Osteocyte (in vitro differentiated cells): ENCODE measurements around the gene ITGA11. TPM values are rescaled to one million over a fixed set of nuclear protein-coding genes. Genes with fewer than 3 reads are reported as not detected.

Experiments
- DNase-seq: peaks from one replicate; pipeline ENCODE4 v3.0.0; 2021; ENCODE audit warnings: mixed read lengths; ENCODE audit not compliant: unreplicated experiment; ENCODE audit errors: extremely low spot score
- H3K27ac Mint-ChIP-seq: one replicate; pipeline ENCODE4 v1.8.0; 2021; ENCODE audit warnings: mild to moderate bottlenecking, mixed read lengths; ENCODE audit not compliant: unreplicated experiment
- H3K27me3 Mint-ChIP-seq: one replicate; pipeline ENCODE4 v1.8.0; 2021; ENCODE audit warnings: mixed read lengths; ENCODE audit not compliant: unreplicated experiment
- H3K36me3 Mint-ChIP-seq: one replicate; pipeline ENCODE4 v1.8.0; 2021; ENCODE audit warnings: mixed read lengths; ENCODE audit not compliant: unreplicated experiment
- H3K4me1 Mint-ChIP-seq: one replicate; pipeline ENCODE4 v1.8.0; 2021; ENCODE audit warnings: mixed read lengths; ENCODE audit not compliant: unreplicated experiment
- H3K4me3 Mint-ChIP-seq: one replicate; pipeline ENCODE4 v1.8.0; 2021; ENCODE audit warnings: mild to moderate bottlenecking, moderate library complexity, mixed read lengths; ENCODE audit not compliant: unreplicated experiment
- H3K9me3 Mint-ChIP-seq: one replicate; pipeline ENCODE4 v1.8.0; 2021; ENCODE audit warnings: mixed read lengths; ENCODE audit not compliant: unreplicated experiment
- total RNA-seq: library from RNA; stranded (reverse); gene quantifications from 2 replicates; pipeline ENCODE4 v1.2.1, GENCODE V29; 2021
- TF ChIP-seq, protein P1 (sequence below): fragments of 200-600 bp; sonication (generic); IDR thresholded peaks from 2 replicates; pipeline ENCODE4 v1.5.0; 2021; ENCODE audit warnings: antibody characterized with exemption, mild to moderate bottlenecking, moderate library complexity

Gene ITGA11
- total RNA-seq, 1 donor from 2014 or later = 1,149 TPM

DNA sequence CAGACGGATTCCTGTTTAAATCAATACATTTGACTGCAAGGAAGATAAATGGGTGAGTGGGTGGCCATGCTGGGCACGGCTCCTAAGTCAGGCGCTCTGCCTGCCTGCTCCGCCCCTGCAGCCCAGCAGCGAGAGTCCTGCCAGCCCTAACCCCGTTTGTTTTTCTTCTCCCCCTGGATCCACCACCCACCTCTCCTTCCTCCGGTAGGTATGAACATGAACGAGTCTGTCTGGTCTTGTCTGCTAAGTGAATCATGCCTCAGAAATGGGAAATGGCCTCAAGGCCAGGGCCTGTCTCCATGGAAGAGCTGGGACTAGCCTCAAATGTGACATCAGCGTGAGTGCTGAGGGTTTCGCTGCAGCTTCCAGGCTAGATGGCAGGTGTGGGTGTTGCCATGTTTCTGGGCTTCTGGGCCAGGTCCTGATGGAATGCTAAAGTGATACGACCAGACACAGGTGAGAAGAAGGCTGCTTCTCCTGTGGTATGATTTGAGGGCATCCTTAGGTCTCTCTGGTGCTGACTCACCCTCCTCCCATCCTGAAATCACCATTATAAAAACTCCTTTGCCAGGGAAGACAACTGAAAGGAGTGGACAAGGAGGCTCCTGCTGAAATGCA is 160.0 kb downstream of the ITGA11 start:
- no peak for DNase-seq
- H3K9me3 Mint-ChIP-seq = no peaks in the 10 kb centered on the region
- H3K27ac Mint-ChIP-seq = peak overlapping the region; percentile 95
- H3K36me3 Mint-ChIP-seq = no peaks in the 10 kb centered on the region
- peak overlapping the region; percentile 62 for H3K4me3 Mint-ChIP-seq
- H3K4me1 Mint-ChIP-seq = peaks cover 51% of the 10 kb centered on the region
- TF ChIP-seq, protein P1, sequence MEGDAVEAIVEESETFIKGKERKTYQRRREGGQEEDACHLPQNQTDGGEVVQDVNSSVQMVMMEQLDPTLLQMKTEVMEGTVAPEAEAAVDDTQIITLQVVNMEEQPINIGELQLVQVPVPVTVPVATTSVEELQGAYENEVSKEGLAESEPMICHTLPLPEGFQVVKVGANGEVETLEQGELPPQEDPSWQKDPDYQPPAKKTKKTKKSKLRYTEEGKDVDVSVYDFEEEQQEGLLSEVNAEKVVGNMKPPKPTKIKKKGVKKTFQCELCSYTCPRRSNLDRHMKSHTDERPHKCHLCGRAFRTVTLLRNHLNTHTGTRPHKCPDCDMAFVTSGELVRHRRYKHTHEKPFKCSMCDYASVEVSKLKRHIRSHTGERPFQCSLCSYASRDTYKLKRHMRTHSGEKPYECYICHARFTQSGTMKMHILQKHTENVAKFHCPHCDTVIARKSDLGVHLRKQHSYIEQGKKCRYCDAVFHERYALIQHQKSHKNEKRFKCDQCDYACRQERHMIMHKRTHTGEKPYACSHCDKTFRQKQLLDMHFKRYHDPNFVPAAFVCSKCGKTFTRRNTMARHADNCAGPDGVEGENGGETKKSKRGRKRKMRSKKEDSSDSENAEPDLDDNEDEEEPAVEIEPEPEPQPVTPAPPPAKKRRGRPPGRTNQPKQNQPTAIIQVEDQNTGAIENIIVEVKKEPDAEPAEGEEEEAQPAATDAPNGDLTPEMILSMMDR = no peak
- no peaks in the 10 kb centered on the region for H3K27me3 Mint-ChIP-seq

DNA sequence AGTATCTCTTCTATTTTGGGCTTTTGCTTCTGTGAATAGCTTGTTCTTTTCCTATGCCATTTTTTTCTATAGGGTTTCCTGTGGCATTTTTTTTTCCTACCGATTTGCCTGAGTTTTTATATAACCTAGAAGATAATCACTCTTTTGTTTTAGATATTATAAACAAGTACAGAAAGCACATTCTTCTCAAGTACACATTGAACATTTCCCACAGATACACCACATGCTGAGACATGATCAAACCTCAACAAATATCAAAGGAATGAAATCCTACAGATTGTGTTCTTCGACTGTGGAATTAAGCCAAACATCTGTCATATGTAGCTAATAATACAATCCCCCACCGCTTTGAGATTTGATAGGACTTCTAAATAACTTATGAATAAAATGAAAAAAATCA is 163.6 kb downstream of the ITGA11 start:
- Mint-ChIP-seq H3K4me3 (no peak overlapping the region), H3K36me3 (no peaks in the 10 kb centered on the region), H3K9me3 (no peaks in the 10 kb centered on the region), H3K27ac (peak overlapping the region; percentile 4), H3K27me3 (peaks cover 13% of the 10 kb centered on the region), H3K4me1 (peaks cover 33% of the 10 kb centered on the region)
- no peak for DNase-seq
- TF ChIP-seq, protein P1 = no peak

DNA sequence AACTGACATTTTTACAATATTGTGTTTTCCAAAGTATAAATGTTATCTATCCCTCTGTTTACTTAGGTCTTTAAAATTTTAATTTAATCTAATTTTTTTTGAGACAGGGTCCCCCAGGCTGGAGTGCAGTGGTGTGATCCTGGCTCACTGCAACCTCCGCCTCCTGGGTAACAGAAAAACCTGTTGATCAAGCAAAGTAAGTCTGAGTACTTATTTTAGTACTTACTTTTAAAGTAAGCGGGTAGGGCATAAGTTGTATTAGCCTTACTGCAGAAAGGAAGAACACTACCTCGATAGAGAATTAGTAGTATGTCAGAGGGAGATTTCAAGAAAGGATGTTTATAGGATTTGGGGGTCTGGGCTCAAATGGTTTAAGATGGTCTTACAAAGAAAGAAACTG is 166.3 kb downstream of the ITGA11 start:
- Mint-ChIP-seq H3K27ac (no peak overlapping the region), H3K36me3 (no peaks in the 10 kb centered on the region), H3K27me3 (peaks cover 13% of the 10 kb centered on the region), H3K4me3 (no peak overlapping the region), H3K4me1 (peaks cover 11% of the 10 kb centered on the region), H3K9me3 (no peaks in the 10 kb centered on the region)
- DNase-seq = no peak
- TF ChIP-seq, protein P1 = no peak

DNA sequence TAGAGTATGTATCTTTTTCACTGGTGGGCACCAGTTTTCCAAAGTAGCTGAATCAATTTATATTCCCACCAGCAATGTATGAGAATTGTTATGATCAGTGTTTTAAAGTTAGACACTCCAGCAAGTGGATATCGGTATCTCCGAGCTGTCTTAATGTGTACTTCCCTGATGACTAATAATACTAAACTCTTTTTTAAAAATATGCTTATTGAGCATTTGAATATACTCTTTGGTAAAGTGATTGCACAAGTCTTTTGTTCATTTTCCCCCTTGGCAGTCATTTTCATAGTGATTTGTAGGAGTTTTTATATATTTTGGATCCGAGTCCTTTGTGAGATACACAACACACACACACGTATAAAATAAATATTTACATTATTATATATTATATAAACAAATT is 166.9 kb downstream of the ITGA11 start:
- H3K4me3 Mint-ChIP-seq = no peak overlapping the region
- H3K4me1 Mint-ChIP-seq = peaks cover 9% of the 10 kb centered on the region
- no peak for DNase-seq
- H3K27me3 Mint-ChIP-seq = peaks cover 13% of the 10 kb centered on the region
- H3K36me3 Mint-ChIP-seq = no peaks in the 10 kb centered on the region
- H3K27ac Mint-ChIP-seq = no peak overlapping the region
- H3K9me3 Mint-ChIP-seq = no peaks in the 10 kb centered on the region
- TF ChIP-seq, protein P1 = no peak

DNA sequence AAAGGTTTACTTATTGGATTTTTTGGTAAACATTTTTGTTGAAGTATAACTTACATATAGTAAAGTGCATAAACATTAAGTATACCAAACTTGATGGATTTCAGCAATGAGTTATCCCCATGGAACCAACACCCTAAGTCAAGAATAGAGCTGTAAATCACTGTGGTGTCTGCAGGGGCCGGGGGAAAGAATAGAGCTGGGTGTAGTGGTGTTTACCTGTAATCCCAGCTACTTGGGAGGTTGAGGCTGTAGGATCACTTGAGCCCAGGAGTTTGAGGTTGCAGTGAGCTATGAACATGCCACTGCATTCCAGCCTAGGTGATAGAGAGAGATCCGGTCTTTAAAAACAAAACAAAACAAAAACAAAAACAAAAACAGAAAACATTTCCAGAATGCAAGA is 167.7 kb downstream of the ITGA11 start:
- Mint-ChIP-seq H3K9me3 (no peaks in the 10 kb centered on the region), H3K36me3 (no peaks in the 10 kb centered on the region), H3K4me1 (peaks cover 9% of the 10 kb centered on the region), H3K27me3 (peaks cover 13% of the 10 kb centered on the region), H3K27ac (no peak overlapping the region), H3K4me3 (no peak overlapping the region)
- no peak for DNase-seq
- TF ChIP-seq, protein P1 = no peak
